H1 (cell line): Measurements from ENCODE around the gene OSBPL6. TPM values are rescaled to one million over a fixed set of nuclear protein-coding genes. Genes with fewer than 3 reads are reported as not detected.

ENCODE experiments used
- CBX8 ChIP-seq: fragments of 300-800, 300-1000 bp; sonication (generic); IDR thresholded peaks from 2 replicates; pipeline ENCODE4 v1.7.1; 2016; ENCODE audit warnings: low read depth, low read length, borderline replicate concordance
- YY1 ChIP-seq: IDR thresholded peaks from 2 replicates; pipeline ENCODE4 v1.6.1; 2011; ENCODE audit warnings: low read depth, mild to moderate bottlenecking, low read length
- polyA plus RNA-seq, 7 experiments: library from polyadenylated mRNA; depleted of rRNA in 3 of 7; stranded (reverse) in 5 of 7; unstranded in 2 of 7; fragments of >200 nt in 5 of 7; fragments of 200-250 nt in 2 of 7; gene quantifications; 1 replicate in 5 of 7; 2 replicates in 1 of 7; 4 replicates in 1 of 7; pipeline versions ENCODE4 v1.2.1 to v1.2.3, GENCODE V29; 2011 to 2013; ENCODE audit warnings: missing spikeins in 2 of 7, mixed read lengths in 2 of 7
- total RNA-seq: library from RNA; stranded (reverse); fragmentation: NEBNext Ultra II Directional; extraction: Animal tissue kit (Norgen Biotek cat#: 25700); gene quantifications from 2 replicates; pipeline ENCODE4 v1.2.1, GENCODE V29; 2021

Gene OSBPL6
- total and polyA plus RNA-seq, 2 of the 8 experiments (the other 6 are each of a cell fraction or from before 2014, with no cell fraction given), result 1.7 to 5.6 TPM

DNA sequence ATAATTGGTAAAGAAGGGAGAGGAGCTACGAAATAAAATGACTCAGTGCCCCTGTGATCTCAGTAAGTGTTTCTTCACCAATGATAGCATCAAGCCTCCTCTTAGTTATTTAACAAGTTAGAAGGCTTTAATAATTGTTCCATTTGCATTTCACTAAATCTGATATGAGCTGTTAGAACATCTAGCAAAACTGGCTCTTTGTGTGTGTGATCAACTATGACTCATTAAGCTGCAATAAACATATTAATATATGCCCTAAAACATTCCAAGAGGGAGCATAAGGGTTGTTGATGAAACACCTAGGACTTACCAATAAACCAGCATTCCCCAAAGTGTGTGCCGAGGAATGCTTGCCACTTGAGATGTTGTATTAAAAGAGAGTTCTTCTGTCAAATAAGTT, 115.2 kb downstream of the OSBPL6 start (continued):
- TF ChIP-seq CBX8, result no peak
- no peak for TF ChIP-seq YY1
